Lung (tissue), 12 donors: ENCODE data around the gene CAPG. TPM values are rescaled to one million over a fixed set of nuclear protein-coding genes. Genes with fewer than 3 reads are reported as not detected.

Source experiments
- ATAC-seq: fragments of 200-7000 bp; cut with Tn5 transposase; one replicate; pipeline ENCODE4 v1.9.1; 2020; ENCODE audit warnings: moderate number of reproducible peaks; ENCODE audit not compliant: insufficient read depth, low FRiP score
- DNase-seq, 3 donors: peaks; one replicate each; pipeline ENCODE4 v3.0.0-alpha.2; 2013 to 2017
- H3K27ac ChIP-seq, 2 donors: one replicate each; pipeline ENCODE4 v1.5.1; 2013; ENCODE audit warnings: mild to moderate bottlenecking in 2 of 2, moderate library complexity in 2 of 2, control low read depth in 1 of 2, inconsistent platforms in 1 of 2, low read depth in 1 of 2, low read length in 1 of 2
- H3K27me3 ChIP-seq, 3 donors: one replicate each; pipeline ENCODE4 v1.5.1; 2013; ENCODE audit warnings: low read length in 2 of 3; ENCODE audit not compliant: control insufficient read depth in 3 of 3, insufficient read depth in 3 of 3
- H3K36me3 ChIP-seq, 4 donors: one replicate each; pipeline ENCODE4 v1.5.1; 2013; ENCODE audit warnings: low read length in 4 of 4, mild to moderate bottlenecking in 1 of 4, moderate library complexity in 1 of 4; ENCODE audit not compliant: control insufficient read depth in 4 of 4, insufficient read depth in 4 of 4
- H3K4me1 ChIP-seq, 5 donors: one replicate each; pipeline ENCODE4 v1.5.1; 2013; ENCODE audit warnings: low read length in 5 of 5, mild to moderate bottlenecking in 2 of 5, moderate library complexity in 1 of 5; ENCODE audit not compliant: control insufficient read depth in 5 of 5, insufficient read depth in 5 of 5
- H3K4me3 ChIP-seq: one replicate; pipeline ENCODE4 v1.5.1; 2013; ENCODE audit warnings: mild to moderate bottlenecking, control low read depth, moderate library complexity
- H3K9ac ChIP-seq, 2 donors: one replicate each; pipeline ENCODE4 v1.5.1; 2013; ENCODE audit warnings: low read length in 2 of 2, control low read depth in 1 of 2; ENCODE audit not compliant: insufficient read depth in 1 of 2
- H3K9me3 ChIP-seq, 4 donors: one replicate each; pipeline ENCODE4 v1.5.1; 2013; ENCODE audit warnings: low read length in 3 of 4, mild to moderate bottlenecking in 1 of 4, moderate library complexity in 1 of 4; ENCODE audit not compliant: control insufficient read depth in 4 of 4, insufficient read depth in 3 of 4
- whole genome bisulfite sequencing, 2 donors: extraction: QIAGEN DNeasy Blood & Tissue Kit; methylation state at CpG; one replicate each; pipeline ENCODE4 v1.1.7; 2013; 5-methylcytosine and 5-hydroxymethylcytosine counted together
- polyA plus RNA-seq, 2 donors: library from polyadenylated mRNA; stranded (reverse); fragments of 200-250 nt; gene quantifications; one replicate each; pipeline ENCODE4 v1.2.1, GENCODE V29; 2013
- total RNA-seq, 2 donors: library from RNA; depleted of rRNA in 1 of 2; stranded (reverse); fragments of >200 nt in 1 of 2; gene quantifications; one replicate each; pipeline ENCODE4 v1.2.1, GENCODE V29; 2014 to 2021
- TF ChIP-seq, protein P1 (sequence below): IDR thresholded peaks from 2 replicates; pipeline ENCODE4 v1.5.1; 2012; ENCODE audit warnings: mild to moderate bottlenecking; ENCODE audit errors: control extremely low read depth, extremely low read depth
- donor health status: control.
- donor health status: control.
- donor health status: Bipolar disorder and iron deficiency.
- donor health status: healthy.
- donor health status: DM: yes; HTN: yes; CAD: no.

The CAPG gene
- total and polyA plus RNA-seq, 4 donors = 53.2 to 415 (median 390) TPM

DNA sequence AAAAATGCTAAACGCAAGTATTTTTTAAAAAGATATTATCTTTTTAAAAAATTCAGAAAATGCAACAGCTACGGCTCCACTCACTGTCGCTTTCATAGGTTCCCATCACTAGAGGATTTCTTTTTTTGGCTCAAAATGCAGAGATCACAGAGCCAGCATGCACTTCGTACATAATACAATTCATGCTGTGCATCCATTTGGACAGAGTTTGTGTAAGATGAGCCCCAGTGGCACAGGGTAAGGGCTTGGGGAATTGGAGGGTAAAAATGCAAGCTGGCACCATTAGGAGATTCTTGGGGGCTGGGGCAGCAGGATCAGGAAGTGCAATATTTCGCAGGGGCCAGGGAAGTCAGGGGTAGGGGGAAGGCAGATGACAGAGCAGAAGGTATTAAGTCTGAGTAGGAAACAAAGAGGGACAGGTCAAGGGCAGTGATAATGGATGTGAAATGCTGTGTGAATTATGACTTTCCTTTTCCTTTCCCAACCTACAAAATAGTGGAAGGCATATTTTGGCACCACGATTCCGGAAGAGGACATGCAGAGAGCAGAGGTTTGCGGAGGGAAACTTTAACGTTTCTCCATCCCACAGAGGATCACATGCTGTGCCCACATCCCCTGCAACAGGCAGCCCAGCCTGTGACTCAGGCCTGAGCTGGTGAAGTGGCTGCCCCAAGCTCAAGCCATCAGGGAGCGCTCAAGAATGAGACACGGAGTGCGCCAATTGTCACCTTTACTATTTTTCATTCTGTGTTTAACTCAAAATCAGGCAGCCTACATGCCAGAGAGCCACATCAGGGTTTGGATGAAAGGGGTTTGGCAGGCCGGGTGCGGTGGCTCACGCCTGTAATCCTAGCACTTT lies 4.7 kb downstream of the CAPG start:
- Histone ChIP-seq H3K36me3 (peaks cover 0 to 10% (median 0%) of the 10 kb centered on the region in 4 donors), H3K4me3 (no peak overlapping the region), H3K27ac (peak overlapping the region in 1 of 2 donors; percentile 41), H3K27me3 (no peaks in the 10 kb centered on the region), H3K9me3 (peaks cover 0 to 3% (median 0%) of the 10 kb centered on the region in 4 donors), H3K9ac (no peak overlapping the region), H3K4me1 (no peaks in the 10 kb centered on the region)
- TF ChIP-seq, protein P1, sequence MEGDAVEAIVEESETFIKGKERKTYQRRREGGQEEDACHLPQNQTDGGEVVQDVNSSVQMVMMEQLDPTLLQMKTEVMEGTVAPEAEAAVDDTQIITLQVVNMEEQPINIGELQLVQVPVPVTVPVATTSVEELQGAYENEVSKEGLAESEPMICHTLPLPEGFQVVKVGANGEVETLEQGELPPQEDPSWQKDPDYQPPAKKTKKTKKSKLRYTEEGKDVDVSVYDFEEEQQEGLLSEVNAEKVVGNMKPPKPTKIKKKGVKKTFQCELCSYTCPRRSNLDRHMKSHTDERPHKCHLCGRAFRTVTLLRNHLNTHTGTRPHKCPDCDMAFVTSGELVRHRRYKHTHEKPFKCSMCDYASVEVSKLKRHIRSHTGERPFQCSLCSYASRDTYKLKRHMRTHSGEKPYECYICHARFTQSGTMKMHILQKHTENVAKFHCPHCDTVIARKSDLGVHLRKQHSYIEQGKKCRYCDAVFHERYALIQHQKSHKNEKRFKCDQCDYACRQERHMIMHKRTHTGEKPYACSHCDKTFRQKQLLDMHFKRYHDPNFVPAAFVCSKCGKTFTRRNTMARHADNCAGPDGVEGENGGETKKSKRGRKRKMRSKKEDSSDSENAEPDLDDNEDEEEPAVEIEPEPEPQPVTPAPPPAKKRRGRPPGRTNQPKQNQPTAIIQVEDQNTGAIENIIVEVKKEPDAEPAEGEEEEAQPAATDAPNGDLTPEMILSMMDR = no peak
- peak in 1 of 3 donors; percentile 25 for DNase-seq
- no peak for ATAC-seq
- 26 to 58% methylated on average over 14 to 15 of the region's 15 CpGs for WGBS, 2 donors

DNA sequence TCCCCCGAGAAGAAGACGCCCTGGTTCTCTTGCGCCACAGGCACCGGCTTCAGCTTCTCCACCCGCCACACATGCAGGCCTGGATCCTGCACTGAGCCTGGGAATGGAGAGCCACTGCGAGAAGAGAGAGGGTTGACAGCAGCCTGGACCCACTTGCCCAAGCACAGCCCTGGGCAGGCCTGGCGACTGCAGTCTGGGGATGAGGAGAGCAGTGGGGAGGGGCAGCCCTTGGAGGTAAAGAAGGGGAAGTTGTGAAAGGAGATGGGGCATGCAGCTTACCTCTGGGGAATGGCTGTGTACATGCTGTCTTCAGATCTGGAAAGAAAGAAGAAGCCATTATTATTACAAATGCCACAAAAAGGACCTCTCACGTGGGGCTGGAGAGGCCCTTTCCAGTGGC lies 8.3 kb downstream of the CAPG start:
- TF ChIP-seq, protein P1 = no peak
- 43 to 77% methylated on average over 8 of the region's 8 CpGs for WGBS, 2 donors
- peaks cover 0 to 24% (median 0%) of the 10 kb centered on the region in 4 donors for H3K36me3 ChIP-seq
- no peak overlapping the region for H3K27ac ChIP-seq
- H3K4me1 ChIP-seq = no peaks in the 10 kb centered on the region
- no peak overlapping the region for H3K9ac ChIP-seq
- no peak for ATAC-seq
- no peak for DNase-seq
- no peaks in the 10 kb centered on the region for H3K27me3 ChIP-seq
- no peak overlapping the region for H3K4me3 ChIP-seq
- H3K9me3 ChIP-seq = peaks cover 0 to 3% (median 0%) of the 10 kb centered on the region in 4 donors

DNA sequence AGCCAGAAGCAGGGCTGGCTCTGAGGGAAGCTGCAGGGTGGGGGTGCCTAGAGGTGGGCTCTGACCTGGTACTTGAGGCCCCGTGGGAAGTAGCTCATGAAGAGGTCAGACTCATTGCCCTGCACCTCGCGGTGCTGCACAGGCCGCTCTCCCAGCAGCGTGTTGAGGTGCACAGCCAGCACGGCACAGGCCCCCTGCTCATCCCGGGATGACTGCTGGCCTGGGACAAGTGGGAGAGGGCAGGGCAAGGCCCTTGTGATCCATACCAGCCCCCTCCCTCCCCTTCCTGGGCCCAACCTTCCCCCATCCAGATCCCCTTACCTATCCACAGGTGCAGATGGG lies 8.7 kb downstream of the CAPG start:
- DNase-seq (no peak), ATAC-seq (no peak)
- no peak overlapping the region for H3K4me3 ChIP-seq
- no peak overlapping the region for H3K9ac ChIP-seq
- H3K9me3 ChIP-seq = peaks cover 0 to 3% (median 0%) of the 10 kb centered on the region in 4 donors
- peaks cover 0 to 24% (median 0%) of the 10 kb centered on the region in 4 donors for H3K36me3 ChIP-seq
- TF ChIP-seq, protein P1 = no peak
- no peak overlapping the region for H3K27ac ChIP-seq
- 94 to 98% methylated on average over 7 of the region's 7 CpGs for WGBS, 2 donors
- H3K4me1 ChIP-seq = peaks cover 0 to 3% (median 0%) of the 10 kb centered on the region in 5 donors
- no peaks in the 10 kb centered on the region for H3K27me3 ChIP-seq
